IgD-negative memory B cell (primary cell): ENCODE results near the gene DMBX1. TPM values are rescaled to one million over a fixed set of nuclear protein-coding genes. Genes with fewer than 3 reads are reported as not detected.

ENCODE experiments used
- polyA plus RNA-seq: library from polyadenylated mRNA; unstranded; fragments of 300-500 nt; fragmentation: Illumina TruSeq; gene quantifications from one replicate; pipeline ENCODE4 v1.2.3, GENCODE V29; 2021

DMBX1 gene
- polyA plus RNA-seq, 1 donor from 2014 or later, result not detected

Other genes with a start within 250 kb of the DMBX1 start
- 0.49 TPM for gene RAD54L, start 242.1 kb upstream of the DMBX1 start, polyA plus RNA-seq
- gene LRRC41, start 186.2 kb upstream of the DMBX1 start, polyA plus RNA-seq, result 47.7 TPM
- 310 TPM for gene UQCRH, start 186.1 kb upstream of the DMBX1 start, polyA plus RNA-seq
- gene NSUN4, start 149.0 kb upstream of the DMBX1 start, polyA plus RNA-seq, result 26.8 TPM
- 1.2 TPM for gene FAAH, start 95.5 kb upstream of the DMBX1 start, polyA plus RNA-seq
- gene KNCN, start 61.8 kb downstream of the DMBX1 start, polyA plus RNA-seq, result not detected
- gene MKNK1, start 114.4 kb downstream of the DMBX1 start, polyA plus RNA-seq, result 20.8 TPM
- gene MOB3C, start 127.0 kb downstream of the DMBX1 start, polyA plus RNA-seq, result 10.7 TPM
- gene ATPAF1, start 178.5 kb downstream of the DMBX1 start, polyA plus RNA-seq, result 55.1 TPM
- gene TEX38, start 182.0 kb downstream of the DMBX1 start, polyA plus RNA-seq, result not detected
- gene EFCAB14, start 229.3 kb downstream of the DMBX1 start, polyA plus RNA-seq, result 88.1 TPM